ENCODE measurements around the gene CST7. TPM values are rescaled to one million over a fixed set of nuclear protein-coding genes. Genes with fewer than 3 reads are reported as not detected.

CST7 gene
- polyA plus RNA-seq, 2 of the 4 experiments (the other 2 are of a cell fraction), result not detected

DNA sequence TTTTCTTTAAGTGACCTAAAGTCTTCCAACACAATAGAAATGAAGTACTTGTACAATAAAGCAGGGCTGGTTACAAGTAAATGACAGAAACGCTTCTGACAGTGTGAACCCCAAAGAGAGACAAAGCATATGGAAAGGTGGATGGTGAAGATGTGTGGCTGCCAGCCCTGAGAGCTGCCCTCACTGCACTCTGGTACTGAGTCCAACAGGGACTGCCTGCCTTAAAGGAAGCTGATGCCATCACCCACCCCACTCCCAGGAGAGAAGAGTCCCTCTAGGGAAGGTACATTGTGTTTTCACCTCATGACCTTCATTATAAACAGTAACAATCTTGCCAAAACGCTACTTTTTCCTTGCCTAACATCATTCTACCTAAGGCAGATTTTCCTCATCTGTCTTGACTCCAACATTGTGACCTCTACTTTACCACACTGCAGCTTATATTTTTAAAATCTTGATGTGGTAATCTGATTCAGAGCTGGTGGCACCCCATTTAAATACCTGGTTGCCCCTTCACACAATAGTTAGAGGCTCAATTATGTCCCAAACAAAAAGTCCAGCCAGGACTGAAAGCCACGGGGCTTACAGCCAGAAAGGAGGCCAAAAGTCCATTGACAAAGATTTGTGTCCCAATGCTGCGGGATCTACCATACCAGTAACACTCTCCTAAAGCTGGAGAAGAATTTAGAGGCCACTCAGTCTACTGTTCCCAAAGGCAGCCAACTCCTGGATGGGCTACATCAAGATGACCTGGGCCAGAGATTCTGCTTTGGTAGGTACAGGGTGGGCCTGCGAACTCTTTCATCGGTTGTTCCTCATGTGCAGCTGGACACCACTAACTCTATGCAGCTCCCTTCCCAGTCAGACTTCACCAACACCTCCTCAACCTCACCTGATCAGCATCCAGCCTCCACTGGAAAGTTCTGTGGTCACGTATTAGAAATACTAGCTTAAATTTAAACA is 39.1 kb downstream of the CST7 start:
- DNase-seq (ENCODE audit: low read depth in 1 of 2, low spot score in 1 of 2), result no peak
- no peak overlapping the region for H3K27ac ChIP-seq
- FAIRE-seq, result no peak
- WGBS (ENCODE audit: missing lambda C conversion rate), result 93% methylated on average over 7 of the region's 7 CpGs
- no peak for ATAC-seq
- POLR2A ChIA-PET, result interaction anchor here (0.5 kb wide), 1 partner anchor 267 kb away, joined by 3 read pairs; no protein-coding TSS in a partner anchor
- TF ChIP-seq POLR2AphosphoS2 (conservative IDR thresholded peaks at IDR 0.05; ENCODE audit: low read length) (no peak), SREBF2 (IDR thresholded peaks at IDR 0.05) (no peak), KDM1A (IDR thresholded peaks at IDR 0.05; ENCODE audit: low read depth) (no peak), HES2 (IDR thresholded peaks at IDR 0.05) (no peak), CHD2 (IDR thresholded peaks at IDR 0.05; ENCODE audit: low read length, partially characterized antibody) (no peak), PBX3 (IDR thresholded peaks at IDR 0.05) (no peak), HOXB13 (CRISPR knock-in tag; IDR thresholded peaks at IDR 0.05; ENCODE audit: low read depth) (no peak), ZSCAN20 (CRISPR knock-in tag; IDR thresholded peaks at IDR 0.05) (no peak), RAD21 (conservative IDR thresholded peaks at IDR 0.05 in 1 of 2, IDR thresholded peaks at IDR 0.05 in 1 of 2) (no peak), CHD4 (IDR thresholded peaks at IDR 0.05; ENCODE audit: borderline replicate concordance) (no peak), CBX2 (IDR thresholded peaks at IDR 0.05; ENCODE audit: borderline replicate concordance, low read depth) (no peak), RCOR1 (IDR thresholded peaks at IDR 0.05; ENCODE audit: low read depth, low read length) (no peak), HEYL (CRISPR knock-in tag; IDR thresholded peaks at IDR 0.05) (no peak), GATA3 (IDR thresholded peaks at IDR 0.05; ENCODE audit: borderline replicate concordance) (no peak)
- TF ChIP-seq, protein P1, sequence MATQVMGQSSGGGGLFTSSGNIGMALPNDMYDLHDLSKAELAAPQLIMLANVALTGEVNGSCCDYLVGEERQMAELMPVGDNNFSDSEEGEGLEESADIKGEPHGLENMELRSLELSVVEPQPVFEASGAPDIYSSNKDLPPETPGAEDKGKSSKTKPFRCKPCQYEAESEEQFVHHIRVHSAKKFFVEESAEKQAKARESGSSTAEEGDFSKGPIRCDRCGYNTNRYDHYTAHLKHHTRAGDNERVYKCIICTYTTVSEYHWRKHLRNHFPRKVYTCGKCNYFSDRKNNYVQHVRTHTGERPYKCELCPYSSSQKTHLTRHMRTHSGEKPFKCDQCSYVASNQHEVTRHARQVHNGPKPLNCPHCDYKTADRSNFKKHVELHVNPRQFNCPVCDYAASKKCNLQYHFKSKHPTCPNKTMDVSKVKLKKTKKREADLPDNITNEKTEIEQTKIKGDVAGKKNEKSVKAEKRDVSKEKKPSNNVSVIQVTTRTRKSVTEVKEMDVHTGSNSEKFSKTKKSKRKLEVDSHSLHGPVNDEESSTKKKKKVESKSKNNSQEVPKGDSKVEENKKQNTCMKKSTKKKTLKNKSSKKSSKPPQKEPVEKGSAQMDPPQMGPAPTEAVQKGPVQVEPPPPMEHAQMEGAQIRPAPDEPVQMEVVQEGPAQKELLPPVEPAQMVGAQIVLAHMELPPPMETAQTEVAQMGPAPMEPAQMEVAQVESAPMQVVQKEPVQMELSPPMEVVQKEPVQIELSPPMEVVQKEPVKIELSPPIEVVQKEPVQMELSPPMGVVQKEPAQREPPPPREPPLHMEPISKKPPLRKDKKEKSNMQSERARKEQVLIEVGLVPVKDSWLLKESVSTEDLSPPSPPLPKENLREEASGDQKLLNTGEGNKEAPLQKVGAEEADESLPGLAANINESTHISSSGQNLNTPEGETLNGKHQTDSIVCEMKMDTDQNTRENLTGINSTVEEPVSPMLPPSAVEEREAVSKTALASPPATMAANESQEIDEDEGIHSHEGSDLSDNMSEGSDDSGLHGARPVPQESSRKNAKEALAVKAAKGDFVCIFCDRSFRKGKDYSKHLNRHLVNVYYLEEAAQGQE (IDR thresholded peaks at IDR 0.05), result no peak
- TF ChIP-seq, protein P2, sequence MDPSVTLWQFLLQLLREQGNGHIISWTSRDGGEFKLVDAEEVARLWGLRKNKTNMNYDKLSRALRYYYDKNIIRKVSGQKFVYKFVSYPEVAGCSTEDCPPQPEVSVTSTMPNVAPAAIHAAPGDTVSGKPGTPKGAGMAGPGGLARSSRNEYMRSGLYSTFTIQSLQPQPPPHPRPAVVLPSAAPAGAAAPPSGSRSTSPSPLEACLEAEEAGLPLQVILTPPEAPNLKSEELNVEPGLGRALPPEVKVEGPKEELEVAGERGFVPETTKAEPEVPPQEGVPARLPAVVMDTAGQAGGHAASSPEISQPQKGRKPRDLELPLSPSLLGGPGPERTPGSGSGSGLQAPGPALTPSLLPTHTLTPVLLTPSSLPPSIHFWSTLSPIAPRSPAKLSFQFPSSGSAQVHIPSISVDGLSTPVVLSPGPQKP (IDR thresholded peaks at IDR 0.05; ENCODE audit: low read depth, low read length), result no peak
- no peak overlapping the region for H3K4me2 ChIP-seq
- H3K4me3 ChIP-seq, result no peak overlapping the region
- no peaks in the 10 kb centered on the region for H3K9me3 ChIP-seq
- CTCF ChIA-PET, result interaction anchor here (0.7 to 1.5 kb wide), 3 partner anchors 8 to 411 kb away, joined by 3 to 5 read pairs (median 4); no protein-coding TSS in a partner anchor
- peaks cover 14% of the 10 kb centered on the region for H3K4me1 ChIP-seq

DNA sequence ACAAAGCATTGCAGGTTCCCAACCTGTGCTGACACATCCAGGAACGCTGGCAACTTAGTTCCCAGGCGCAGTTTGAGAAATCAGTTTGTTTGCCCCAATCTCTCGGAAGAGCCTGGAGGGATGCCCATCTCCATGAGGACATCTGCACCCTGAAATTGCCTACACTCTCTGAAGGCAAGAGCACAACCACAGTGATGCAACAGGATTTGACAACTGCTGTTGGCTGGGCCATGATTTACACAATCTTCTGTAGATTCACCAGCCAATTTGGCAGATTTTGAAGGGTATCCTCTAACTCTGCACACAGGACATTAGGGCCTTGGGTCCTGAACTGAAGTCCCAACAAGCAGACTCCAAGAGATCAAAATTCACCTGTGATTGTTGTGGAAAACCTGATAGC is 40.1 kb downstream of the CST7 start:
- no peak for DNase-seq (ENCODE audit: low read depth in 1 of 2, low spot score in 1 of 2)
- Histone ChIP-seq H3K4me1 (peaks cover 24% of the 10 kb centered on the region), H3K9me3 (no peaks in the 10 kb centered on the region), H3K4me3 (no peak overlapping the region), H3K4me2 (no peak overlapping the region), H3K27ac (no peak overlapping the region)
- ChIA-PET POLR2A (no interaction called here), CTCF (interaction anchor here (1.5 kb wide), 1 partner anchor 9 kb away, joined by 5 read pairs; no protein-coding TSS in a partner anchor)
- no peak for ATAC-seq
- no peak for FAIRE-seq
- TF ChIP-seq HOXB13 (CRISPR knock-in tag; IDR thresholded peaks at IDR 0.05; ENCODE audit: low read depth) (no peak), PBX3 (IDR thresholded peaks at IDR 0.05) (no peak), TP53 (CRISPR knock-in tag; IDR thresholded peaks at IDR 0.05) (no peak)
- TF ChIP-seq, protein P1 (IDR thresholded peaks at IDR 0.05), result no peak
- 93% methylated on average over 3 of the region's 3 CpGs for WGBS (ENCODE audit: missing lambda C conversion rate)
